ENCODE data around the gene MEGF11.

GRCh38 chr15:66246937-66247336 lies 6.6 kb downstream of the MEGF11 start:
- TF ChIP-seq GATA2 (IDR thresholded peaks at IDR 0.05; ENCODE audit: low read depth, low read length) (no peak), GATA3 (IDR thresholded peaks at IDR 0.05; ENCODE audit: low read depth, low read length) (no peak)
